Ovary (tissue), 3 donors: Measurements from ENCODE around the gene MEDAG.

ENCODE experiments used
- EP300 ChIP-seq: sonication (generic); formaldehyde crosslinking; IDR thresholded peaks from one replicate; pipeline ENCODE4 v1.6.1; 2017; ENCODE audit warnings: antibody characterized with exemption
- POLR2A ChIP-seq: fragments of 450-650 bp; IDR thresholded peaks from one replicate; pipeline ENCODE4 v1.6.1; 2017; ENCODE audit warnings: antibody characterized with exemption, mild to moderate bottlenecking, moderate library complexity
- TF ChIP-seq, protein P1 (sequence below), 3 donors: fragments of 450-650 bp in 2 of 3; fragments of 200-600 bp in 1 of 3; IDR thresholded peaks; one replicate each; pipeline versions ENCODE4 v1.5.1 to v1.8.0; 2016 to 2022; ENCODE audit warnings: antibody characterized with exemption in 3 of 3, mild to moderate bottlenecking in 1 of 3
- donor health status: DM: no; HTN: no; CAD: no.

DNA sequence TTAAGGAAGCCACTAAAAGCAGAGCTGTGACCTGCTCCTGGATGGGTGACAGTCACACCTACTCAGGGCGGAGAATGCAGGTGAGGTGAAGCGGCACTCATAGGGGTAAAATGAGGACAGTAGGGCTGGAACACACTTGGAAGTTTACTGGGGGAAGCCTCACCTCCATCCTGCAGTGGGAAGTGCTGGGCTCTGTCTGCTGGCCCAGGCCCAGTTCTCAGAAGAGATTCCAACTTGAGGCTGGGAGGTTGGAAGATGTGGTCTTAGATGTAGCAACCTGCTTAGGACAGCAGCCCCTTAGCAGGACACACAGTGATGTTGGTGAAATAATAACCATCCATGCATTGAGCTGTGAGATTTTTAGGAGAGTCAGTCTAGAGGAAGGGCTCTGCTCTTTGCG lies 4.6 kb downstream of the MEDAG start:
- TF ChIP-seq, protein P1, sequence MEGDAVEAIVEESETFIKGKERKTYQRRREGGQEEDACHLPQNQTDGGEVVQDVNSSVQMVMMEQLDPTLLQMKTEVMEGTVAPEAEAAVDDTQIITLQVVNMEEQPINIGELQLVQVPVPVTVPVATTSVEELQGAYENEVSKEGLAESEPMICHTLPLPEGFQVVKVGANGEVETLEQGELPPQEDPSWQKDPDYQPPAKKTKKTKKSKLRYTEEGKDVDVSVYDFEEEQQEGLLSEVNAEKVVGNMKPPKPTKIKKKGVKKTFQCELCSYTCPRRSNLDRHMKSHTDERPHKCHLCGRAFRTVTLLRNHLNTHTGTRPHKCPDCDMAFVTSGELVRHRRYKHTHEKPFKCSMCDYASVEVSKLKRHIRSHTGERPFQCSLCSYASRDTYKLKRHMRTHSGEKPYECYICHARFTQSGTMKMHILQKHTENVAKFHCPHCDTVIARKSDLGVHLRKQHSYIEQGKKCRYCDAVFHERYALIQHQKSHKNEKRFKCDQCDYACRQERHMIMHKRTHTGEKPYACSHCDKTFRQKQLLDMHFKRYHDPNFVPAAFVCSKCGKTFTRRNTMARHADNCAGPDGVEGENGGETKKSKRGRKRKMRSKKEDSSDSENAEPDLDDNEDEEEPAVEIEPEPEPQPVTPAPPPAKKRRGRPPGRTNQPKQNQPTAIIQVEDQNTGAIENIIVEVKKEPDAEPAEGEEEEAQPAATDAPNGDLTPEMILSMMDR (IDR thresholded peaks at IDR 0.05), result no peak
- TF ChIP-seq EP300, result no peak
- TF ChIP-seq POLR2A, result no peak
